ENCODE measurements around the gene MACROD2. TPM values are rescaled to one million over a fixed set of nuclear protein-coding genes. Genes with fewer than 3 reads are reported as not detected.

The MACROD2 gene
- total RNA-seq, 4 donors from 2014 or later, result 4.0 to 14.1 (median 10.4) TPM

DNA sequence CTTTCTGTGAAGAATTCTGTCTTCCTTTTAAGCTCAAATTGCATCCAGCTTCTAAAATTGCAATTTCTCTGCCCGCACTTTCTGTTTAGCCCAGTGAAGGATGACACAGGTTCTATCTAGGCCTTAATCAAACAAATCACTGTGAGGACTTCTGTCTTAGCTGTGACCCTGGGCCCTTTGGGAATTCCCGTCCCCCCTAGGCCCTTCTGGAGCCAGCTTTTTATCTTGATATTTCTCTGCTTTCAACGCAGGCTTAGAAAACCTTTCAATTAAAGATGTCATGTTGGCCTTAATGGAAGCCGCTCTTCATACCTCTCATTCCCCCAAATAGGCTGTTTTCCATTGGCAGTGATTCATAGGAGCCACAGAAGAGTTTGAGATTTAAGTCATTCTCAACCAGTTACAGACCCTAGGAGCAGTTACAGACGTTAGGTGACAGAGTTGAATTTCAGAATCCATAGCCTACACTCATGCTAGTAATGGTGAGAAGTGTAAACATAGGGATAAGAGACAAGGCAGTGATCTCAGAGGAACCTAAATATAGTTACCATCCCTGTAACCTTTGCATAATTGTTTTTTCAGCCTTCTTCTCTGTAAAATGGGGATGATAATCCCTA lies 416.9 kb downstream of the MACROD2 start:
- Histone ChIP-seq H3K27me3 (no peaks in the 10 kb centered on the region), H3K27ac (no peak overlapping the region), H3K4me3 (no peak overlapping the region), H3K36me3 (no peaks in the 10 kb centered on the region), H3K4me1 (no peaks in the 10 kb centered on the region), H3K9me3 (no peaks in the 10 kb centered on the region)
- TF ChIP-seq POLR2A (IDR thresholded peaks at IDR 0.05), result no peak
- TF ChIP-seq EP300 (IDR thresholded peaks at IDR 0.05), result no peak
- TF ChIP-seq, protein P1, sequence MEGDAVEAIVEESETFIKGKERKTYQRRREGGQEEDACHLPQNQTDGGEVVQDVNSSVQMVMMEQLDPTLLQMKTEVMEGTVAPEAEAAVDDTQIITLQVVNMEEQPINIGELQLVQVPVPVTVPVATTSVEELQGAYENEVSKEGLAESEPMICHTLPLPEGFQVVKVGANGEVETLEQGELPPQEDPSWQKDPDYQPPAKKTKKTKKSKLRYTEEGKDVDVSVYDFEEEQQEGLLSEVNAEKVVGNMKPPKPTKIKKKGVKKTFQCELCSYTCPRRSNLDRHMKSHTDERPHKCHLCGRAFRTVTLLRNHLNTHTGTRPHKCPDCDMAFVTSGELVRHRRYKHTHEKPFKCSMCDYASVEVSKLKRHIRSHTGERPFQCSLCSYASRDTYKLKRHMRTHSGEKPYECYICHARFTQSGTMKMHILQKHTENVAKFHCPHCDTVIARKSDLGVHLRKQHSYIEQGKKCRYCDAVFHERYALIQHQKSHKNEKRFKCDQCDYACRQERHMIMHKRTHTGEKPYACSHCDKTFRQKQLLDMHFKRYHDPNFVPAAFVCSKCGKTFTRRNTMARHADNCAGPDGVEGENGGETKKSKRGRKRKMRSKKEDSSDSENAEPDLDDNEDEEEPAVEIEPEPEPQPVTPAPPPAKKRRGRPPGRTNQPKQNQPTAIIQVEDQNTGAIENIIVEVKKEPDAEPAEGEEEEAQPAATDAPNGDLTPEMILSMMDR (IDR thresholded peaks at IDR 0.05), result no peak
- 83 to 92% methylated on average over 5 of the region's 5 CpGs for WGBS, 2 donors
- no peak for DNase-seq (ENCODE audit: low spot score in 2 of 2)

DNA sequence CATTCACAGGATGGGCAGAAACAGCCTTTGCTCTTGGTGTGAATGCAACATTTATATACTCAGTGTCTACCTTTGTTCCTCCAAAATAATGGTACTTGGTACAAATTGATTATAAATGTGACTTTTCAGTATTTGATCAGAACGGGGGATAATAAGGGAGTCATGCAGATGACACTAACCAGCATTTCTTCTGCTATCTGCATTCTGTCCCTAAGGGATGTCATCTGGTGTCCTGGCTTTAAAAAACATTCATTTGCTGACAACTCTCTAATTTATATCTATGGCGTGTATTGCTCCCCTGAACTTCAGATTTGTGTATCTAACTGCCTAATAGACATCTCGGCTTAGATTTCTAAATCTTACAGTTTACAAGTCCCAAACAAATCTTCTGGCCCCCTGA lies 418.5 kb downstream of the MACROD2 start:
- Histone ChIP-seq H3K27me3 (no peaks in the 10 kb centered on the region), H3K4me1 (peaks cover 0 to 7% (median 0%) of the 10 kb centered on the region in 4 donors), H3K9me3 (no peaks in the 10 kb centered on the region), H3K27ac (no peak overlapping the region), H3K36me3 (no peaks in the 10 kb centered on the region), H3K4me3 (no peak overlapping the region)
- no peak for DNase-seq (ENCODE audit: low spot score in 2 of 2)
- WGBS, 2 donors, result 85 to 94% methylated on average over 3 of the region's 3 CpGs
- TF ChIP-seq, protein P1 (IDR thresholded peaks at IDR 0.05), result no peak
- TF ChIP-seq POLR2A (IDR thresholded peaks at IDR 0.05) (no peak), EP300 (IDR thresholded peaks at IDR 0.05) (no peak)

DNA sequence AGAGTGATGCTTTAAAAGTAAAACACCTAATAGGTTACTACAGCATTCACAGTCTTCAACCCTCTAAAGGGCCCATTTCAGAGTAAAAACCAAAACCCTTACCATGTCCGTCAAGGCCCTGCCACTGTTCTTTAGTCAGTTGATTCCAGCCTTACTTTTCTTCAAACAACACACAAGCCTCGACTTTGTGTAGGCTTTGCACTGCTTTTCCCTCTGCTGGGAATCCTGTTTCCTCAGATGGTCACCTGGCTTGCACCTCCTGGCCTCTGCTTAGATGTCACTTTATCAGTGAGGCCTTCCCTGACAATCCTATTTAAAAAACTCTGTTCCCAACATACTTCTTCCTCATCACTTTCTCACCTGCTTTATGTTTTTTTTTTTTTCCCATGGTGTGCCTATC lies 419.2 kb downstream of the MACROD2 start:
- H3K36me3 ChIP-seq, result no peaks in the 10 kb centered on the region
- H3K27ac ChIP-seq, result no peak overlapping the region
- H3K4me1 ChIP-seq, result peaks cover 0 to 11% (median 0%) of the 10 kb centered on the region in 4 donors
- no peaks in the 10 kb centered on the region for H3K27me3 ChIP-seq
- no peaks in the 10 kb centered on the region for H3K9me3 ChIP-seq
- DNase-seq (ENCODE audit: low spot score in 2 of 2), result no peak
- TF ChIP-seq, protein P1 (IDR thresholded peaks at IDR 0.05), result no peak
- no peak for TF ChIP-seq POLR2A (IDR thresholded peaks at IDR 0.05)
- no peak for TF ChIP-seq EP300 (IDR thresholded peaks at IDR 0.05)
- WGBS, 2 donors, result 89 to 96% methylated on average over 2 of the region's 2 CpGs
- no peak overlapping the region for H3K4me3 ChIP-seq

DNA sequence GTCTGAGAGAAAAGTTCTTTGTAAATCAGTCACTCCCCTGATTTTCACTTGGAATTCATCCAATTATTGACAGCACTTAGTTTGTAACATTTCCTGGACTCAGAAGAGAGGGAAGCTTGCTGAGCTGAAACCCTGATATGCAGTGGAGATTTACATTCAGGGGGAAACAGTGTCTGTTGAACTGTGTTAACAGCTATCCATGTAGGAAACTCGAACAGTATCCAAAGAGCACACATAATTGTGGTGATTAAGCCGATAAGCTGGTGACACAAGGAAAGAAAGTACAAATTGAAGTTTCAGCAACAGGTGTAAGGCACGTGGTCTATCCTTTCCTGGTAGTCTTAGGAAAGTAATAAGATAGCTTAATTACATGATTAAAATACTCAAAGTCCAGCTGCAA lies 420.2 kb downstream of the MACROD2 start:
- Histone ChIP-seq H3K4me3 (no peak overlapping the region), H3K4me1 (peaks cover 0 to 11% (median 0%) of the 10 kb centered on the region in 4 donors), H3K9me3 (no peaks in the 10 kb centered on the region), H3K27ac (no peak overlapping the region), H3K36me3 (no peaks in the 10 kb centered on the region), H3K27me3 (no peaks in the 10 kb centered on the region)
- 37% methylated on average over 3 of the region's 3 CpGs for WGBS, 2 donors
- TF ChIP-seq EP300 (IDR thresholded peaks at IDR 0.05) (no peak), POLR2A (IDR thresholded peaks at IDR 0.05) (no peak)
- TF ChIP-seq, protein P1 (IDR thresholded peaks at IDR 0.05), result no peak
- no peak for DNase-seq (ENCODE audit: low spot score in 2 of 2)

DNA sequence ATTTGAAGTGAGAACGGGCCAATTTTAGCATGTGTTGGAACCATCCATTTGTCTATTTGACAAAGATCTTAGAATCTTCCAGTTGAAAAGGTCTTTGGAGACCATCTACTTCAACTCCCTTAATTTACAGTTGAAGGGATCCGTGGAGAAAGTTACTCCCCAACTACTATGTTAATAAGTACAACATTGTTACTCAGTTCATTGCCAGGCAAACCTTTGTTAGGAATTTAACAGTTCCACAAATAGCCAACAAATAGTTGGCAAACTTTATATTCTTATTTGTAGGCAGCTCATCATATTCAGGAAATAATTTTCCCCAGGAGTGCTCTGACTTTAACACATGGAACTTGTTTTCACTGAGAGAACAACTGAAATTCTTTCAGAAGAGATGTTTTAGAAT lies 423.1 kb downstream of the MACROD2 start:
- TF ChIP-seq POLR2A (IDR thresholded peaks at IDR 0.05) (no peak), EP300 (IDR thresholded peaks at IDR 0.05) (no peak)
- TF ChIP-seq, protein P1 (IDR thresholded peaks at IDR 0.05), result no peak
- 37 to 47% methylated on average over 2 of the region's 2 CpGs for WGBS, 2 donors

More for the DNA sequence above, 423.1 kb downstream of the MACROD2 start:
- DNase-seq (ENCODE audit: low spot score in 2 of 2), result no peak
- Histone ChIP-seq H3K36me3 (no peaks in the 10 kb centered on the region), H3K27me3 (no peaks in the 10 kb centered on the region), H3K27ac (no peak overlapping the region), H3K9me3 (no peaks in the 10 kb centered on the region), H3K4me1 (peaks cover 0 to 11% (median 0%) of the 10 kb centered on the region in 4 donors), H3K4me3 (peak overlapping the region in 1 of 4 donors; percentile 9)

Measured in tibial nerve (tissue), 4 donors.